ENCODE results near the gene AMPD3. TPM values are rescaled to one million over a fixed set of nuclear protein-coding genes. Genes with fewer than 3 reads are reported as not detected.
A peak's percentile ranks its signal among the peaks of the same experiment; 100 is the strongest.

AMPD3 gene
- total and polyA plus RNA-seq, 2 donors (not counting 1 experiment from before 2014, with no cell fraction given) = 40.1 to 85.5 TPM

DNA sequence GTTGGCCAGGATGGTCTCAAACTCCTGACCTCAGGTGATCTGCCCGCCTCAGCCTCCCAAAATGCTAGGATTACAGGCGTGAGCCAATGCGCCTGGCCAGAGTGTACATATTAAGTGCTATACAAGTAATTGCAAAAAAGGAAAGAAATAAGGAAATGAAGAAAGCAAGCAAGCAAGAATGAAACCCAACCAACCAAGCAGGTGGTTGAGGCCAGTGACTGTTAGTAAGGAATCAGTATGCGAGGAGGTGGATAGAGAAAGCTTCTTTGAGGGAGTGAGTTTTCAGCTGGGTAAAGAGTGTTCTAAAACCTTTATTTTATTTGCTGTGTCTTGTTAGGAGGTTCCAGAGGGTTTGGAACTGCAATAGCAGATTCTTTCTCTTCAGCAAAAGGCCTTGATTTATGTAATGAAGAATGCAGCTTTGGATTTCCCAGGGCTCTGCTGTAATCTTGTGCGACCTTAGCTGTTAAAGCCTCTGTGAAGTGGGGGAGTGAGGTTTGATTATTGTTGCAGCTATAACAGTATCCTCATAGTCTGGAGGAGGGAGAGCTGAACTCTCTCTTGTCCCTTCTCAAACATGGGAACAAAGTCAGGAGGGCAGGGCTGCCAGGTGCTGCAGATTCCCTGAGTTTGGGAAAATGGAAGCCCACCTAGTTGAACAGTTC, 5.7 kb downstream of the AMPD3 start:
- Histone ChIP-seq H3K27me3 (replicated peaks in 1 of 4; ENCODE audit: control extremely low read depth in 1 of 4, control insufficient read depth in 3 of 4, insufficient read depth in 4 of 4, low read length in 3 of 4) (no peaks in the 10 kb centered on the region), H3K4me1 (ENCODE audit: control insufficient read depth in 2 of 2, insufficient read depth in 2 of 2, low read length in 2 of 2) (peaks cover 51 to 58% of the 10 kb centered on the region in 2 donors), H3K4me2 (replicated peaks; ENCODE audit: low read depth, low read length, poor library complexity, severe bottlenecking) (peak overlapping the region; percentile 59), H3K9me3 (ENCODE audit: control extremely low read depth in 1 of 3, control insufficient read depth in 2 of 3, insufficient read depth in 1 of 3, low read length in 2 of 3) (no peaks in the 10 kb centered on the region), H3K27ac (ENCODE audit: low read length in 2 of 2) (peak overlapping the region; percentile 45 to 73), H3K36me3 (replicated peaks in 1 of 2; ENCODE audit: control extremely low read depth in 1 of 2, control insufficient read depth in 1 of 2, extremely low read depth in 1 of 2, insufficient read depth in 2 of 2, low read length in 1 of 2) (peaks cover 5 to 49% of the 10 kb centered on the region in 2 experiments), H4K20me1 (ENCODE audit: control insufficient read depth, insufficient read depth, low read length, poor library complexity, severe bottlenecking) (peaks cover 40% of the 10 kb centered on the region), H3K79me2 (ENCODE audit: control insufficient read depth, insufficient read depth, low read length) (peaks cover 97% of the 10 kb centered on the region), H2AFZ (ENCODE audit: insufficient read depth, low read depth, low read length, poor library complexity, severe bottlenecking) (no peak overlapping the region), H3K9ac (ENCODE audit: low read length) (no peak overlapping the region), H3K4me3 (ENCODE audit: control extremely low read depth in 1 of 5, extremely low read depth in 1 of 5, insufficient read depth in 1 of 5, low read depth in 2 of 5, low read length in 4 of 5) (peak overlapping the region in 1 of 5 experiments; percentile 11)
- H3K9me3 Mint-ChIP-seq (ENCODE audit: insufficient read depth) = no peaks in the 10 kb centered on the region
- 32% methylated on average over 3 of the region's 5 CpGs for WGBS (ENCODE audit: insufficient coverage)
- ATAC-seq (ENCODE audit: low read depth) (no peak), DNase-seq (peak; percentile 60)
- H3K4me1 Mint-ChIP-seq = peaks cover 65% of the 10 kb centered on the region
- POLR2A ChIA-PET = no interaction called here
- H3K27me3 Mint-ChIP-seq = no peaks in the 10 kb centered on the region
- intact Hi-C loops (cut with micrococcal nuclease) = no loop called here
- no peak for TF ChIP-seq EZH2 (IDR thresholded peaks at IDR 0.05; ENCODE audit: borderline replicate concordance, insufficient read depth, low read depth, low read length, poor library complexity, severe bottlenecking)
- TF ChIP-seq, protein P1, sequence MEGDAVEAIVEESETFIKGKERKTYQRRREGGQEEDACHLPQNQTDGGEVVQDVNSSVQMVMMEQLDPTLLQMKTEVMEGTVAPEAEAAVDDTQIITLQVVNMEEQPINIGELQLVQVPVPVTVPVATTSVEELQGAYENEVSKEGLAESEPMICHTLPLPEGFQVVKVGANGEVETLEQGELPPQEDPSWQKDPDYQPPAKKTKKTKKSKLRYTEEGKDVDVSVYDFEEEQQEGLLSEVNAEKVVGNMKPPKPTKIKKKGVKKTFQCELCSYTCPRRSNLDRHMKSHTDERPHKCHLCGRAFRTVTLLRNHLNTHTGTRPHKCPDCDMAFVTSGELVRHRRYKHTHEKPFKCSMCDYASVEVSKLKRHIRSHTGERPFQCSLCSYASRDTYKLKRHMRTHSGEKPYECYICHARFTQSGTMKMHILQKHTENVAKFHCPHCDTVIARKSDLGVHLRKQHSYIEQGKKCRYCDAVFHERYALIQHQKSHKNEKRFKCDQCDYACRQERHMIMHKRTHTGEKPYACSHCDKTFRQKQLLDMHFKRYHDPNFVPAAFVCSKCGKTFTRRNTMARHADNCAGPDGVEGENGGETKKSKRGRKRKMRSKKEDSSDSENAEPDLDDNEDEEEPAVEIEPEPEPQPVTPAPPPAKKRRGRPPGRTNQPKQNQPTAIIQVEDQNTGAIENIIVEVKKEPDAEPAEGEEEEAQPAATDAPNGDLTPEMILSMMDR (IDR thresholded peaks at IDR 0.05) = no peak
- peak overlapping the region; percentile 70 for H3K4me3 Mint-ChIP-seq
- peak overlapping the region; percentile 87 for H3K27ac Mint-ChIP-seq
- CTCF ChIA-PET = interaction anchor here (0.7 to 1.8 kb wide), 6 partner anchors 9 to 277 kb away, joined by 3 to 12 read pairs (median 4); no protein-coding TSS in a partner anchor

DNA sequence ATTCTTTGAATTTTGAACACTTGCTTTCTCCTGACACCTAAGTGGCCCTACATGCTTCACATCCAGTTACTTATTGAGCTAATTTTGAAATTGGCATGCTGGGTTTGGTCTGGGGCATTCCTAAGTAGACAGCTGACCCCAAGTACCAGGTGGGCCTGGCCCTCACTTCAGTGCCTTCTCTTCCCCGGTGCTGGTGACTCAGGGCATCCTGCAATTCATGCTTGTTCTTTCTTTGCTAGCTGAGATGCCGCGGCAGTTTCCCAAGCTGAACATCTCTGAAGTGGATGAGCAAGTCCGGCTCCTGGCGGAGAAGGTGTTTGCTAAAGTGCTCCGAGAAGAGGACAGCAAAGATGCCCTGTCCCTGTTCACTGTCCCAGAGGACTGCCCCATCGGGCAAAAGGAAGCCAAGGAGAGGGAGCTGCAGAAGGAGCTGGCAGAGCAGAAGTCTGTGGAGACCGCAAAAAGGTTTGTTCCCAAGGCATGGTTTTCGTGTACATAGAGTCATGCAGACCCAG, 6.3 kb downstream of the AMPD3 start:
- H2AFZ ChIP-seq (ENCODE audit: insufficient read depth, low read depth, low read length, poor library complexity, severe bottlenecking) = no peak overlapping the region
- WGBS (ENCODE audit: insufficient coverage) = 90% methylated on average over 7 of the region's 9 CpGs
- H3K4me1 ChIP-seq (ENCODE audit: control insufficient read depth in 2 of 2, insufficient read depth in 2 of 2, low read length in 2 of 2) = peaks cover 51 to 55% of the 10 kb centered on the region in 2 donors
- H4K20me1 ChIP-seq (ENCODE audit: control insufficient read depth, insufficient read depth, low read length, poor library complexity, severe bottlenecking) = peaks cover 44% of the 10 kb centered on the region
- ATAC-seq (ENCODE audit: low read depth) (no peak), DNase-seq (no peak)
- no peaks in the 10 kb centered on the region for H3K9me3 ChIP-seq (ENCODE audit: control extremely low read depth in 1 of 3, control insufficient read depth in 2 of 3, insufficient read depth in 1 of 3, low read length in 2 of 3)
- H3K27ac Mint-ChIP-seq = peak overlapping the region; percentile 53
- no peak for TF ChIP-seq EZH2 (IDR thresholded peaks at IDR 0.05; ENCODE audit: borderline replicate concordance, insufficient read depth, low read depth, low read length, poor library complexity, severe bottlenecking)
- TF ChIP-seq, protein P1 (IDR thresholded peaks at IDR 0.05) = no peak
- intact Hi-C loops (cut with micrococcal nuclease) = no loop called here
- H3K4me1 Mint-ChIP-seq = peaks cover 59% of the 10 kb centered on the region
- POLR2A ChIA-PET = no interaction called here
- CTCF ChIA-PET = interaction anchor here (0.7 to 1.8 kb wide), 6 partner anchors 10 to 276 kb away, joined by 3 to 12 read pairs (median 4); no protein-coding TSS in a partner anchor
- H3K9me3 Mint-ChIP-seq (ENCODE audit: insufficient read depth) = no peaks in the 10 kb centered on the region
- H3K27me3 Mint-ChIP-seq = no peaks in the 10 kb centered on the region
- H3K27me3 ChIP-seq (replicated peaks in 1 of 4; ENCODE audit: control extremely low read depth in 1 of 4, control insufficient read depth in 3 of 4, insufficient read depth in 4 of 4, low read length in 3 of 4) = no peaks in the 10 kb centered on the region
- no peak overlapping the region for H3K4me3 Mint-ChIP-seq
- peaks cover 99% of the 10 kb centered on the region for H3K79me2 ChIP-seq (ENCODE audit: control insufficient read depth, insufficient read depth, low read length)
- H3K9ac ChIP-seq (ENCODE audit: low read length) = no peak overlapping the region
- peak overlapping the region; percentile 59 for H3K4me2 ChIP-seq (replicated peaks; ENCODE audit: low read depth, low read length, poor library complexity, severe bottlenecking)
- peaks cover 5 to 54% of the 10 kb centered on the region in 2 experiments for H3K36me3 ChIP-seq (replicated peaks in 1 of 2; ENCODE audit: control extremely low read depth in 1 of 2, control insufficient read depth in 1 of 2, extremely low read depth in 1 of 2, insufficient read depth in 2 of 2, low read length in 1 of 2)
- peak overlapping the region; percentile 45 to 73 for H3K27ac ChIP-seq (ENCODE audit: low read length in 2 of 2)
- no peak overlapping the region for H3K4me3 ChIP-seq (ENCODE audit: control extremely low read depth in 1 of 5, extremely low read depth in 1 of 5, insufficient read depth in 1 of 5, low read depth in 2 of 5, low read length in 4 of 5)
